Measurements from ENCODE around the gene DRAXIN.

Gene DRAXIN

GRCh38 chr1:11766429-11766776 is 74.9 kb downstream of the DRAXIN start:
- no peak for DNase-seq

- no peak for DNase-seq
Observed at GRCh38 chr1:11767922-11768704, 76.6 kb downstream of the DRAXIN start.

- no peak for DNase-seq
Observed at GRCh38 chr1:11768821-11769220, 77.3 kb downstream of the DRAXIN start.

- no peak for DNase-seq
Observed at GRCh38 chr1:11769274-11769673, 77.8 kb downstream of the DRAXIN start.

GRCh38 chr1:11770011-11770410 is 78.5 kb downstream of the DRAXIN start:
- DNase-seq: no peak

- DNase-seq: no peak
Observed at GRCh38 chr1:11771481-11772043, 80.1 kb downstream of the DRAXIN start.

GRCh38 chr1:11772458-11772857 is 80.9 kb downstream of the DRAXIN start:
- no peak for DNase-seq

GRCh38 chr1:11774753-11775152 is 83.2 kb downstream of the DRAXIN start:
- no peak for DNase-seq
